Adrenal gland (tissue), 12 donors: ENCODE results near the gene IL1RAPL2. TPM values are rescaled to one million over a fixed set of nuclear protein-coding genes. Genes with fewer than 3 reads are reported as not detected.
"Not testable (repeated sequence)": the region's sequence is repeated elsewhere in the genome, so short reads cannot be mapped to it uniquely, and the experiment has no call there.

Source experiments
- DNase-seq, 7 donors: peaks; one replicate each; pipeline ENCODE4 v3.0.0-alpha.2; 2019 to 2020
- H3K27ac ChIP-seq, 5 donors: fragments of 200-600 bp; sonication (generic) in 4 of 5; 1 replicate in 3 of 5; 2 replicates in 2 of 5; pipeline versions ENCODE4 v1.5.1 to v1.8.0; 2016 to 2020; ENCODE audit warnings: mild to moderate bottlenecking in 1 of 5
- H3K27me3 ChIP-seq: fragments of 200-600 bp; 2 replicates; pipeline ENCODE4 v1.8.0; 2021
- H3K36me3 ChIP-seq, 2 donors: fragments of 200-600 bp; replicated peaks in 1 of 2; 1 replicate in 1 of 2; 2 replicates in 1 of 2; pipeline versions ENCODE4 v1.5.1 to v1.8.0; 2018 to 2022
- H3K4me1 ChIP-seq, 2 donors: fragments of 200-600 bp; replicated peaks in 1 of 2; 1 replicate in 1 of 2; 2 replicates in 1 of 2; pipeline versions ENCODE4 v1.5.1 to v1.8.0; 2018 to 2021
- H3K4me3 ChIP-seq, 4 donors: fragments of 200-600 bp; sonication (generic) in 3 of 4; one replicate each; pipeline ENCODE4 v1.5.1; 2016 to 2018
- H3K9me3 ChIP-seq, 3 donors: fragments of 200-600 bp; sonication (generic) in 1 of 3; replicated peaks in 1 of 3; 1 replicate in 2 of 3; 2 replicates in 1 of 3; pipeline versions ENCODE4 v1.5.1 to v1.8.0; 2016 to 2021
- CTCF ChIP-seq, 6 experiments: fragments of 450-650 bp in 4 of 6; fragments of 200-600 bp in 2 of 6; sonication (generic) in 1 of 6; IDR thresholded peaks; 1 replicate in 5 of 6; 2 replicates in 1 of 6; pipeline versions ENCODE4 v1.5.1 to v1.8.0; 2016 to 2021; ENCODE audit warnings: antibody characterized with exemption in 6 of 6, mild to moderate bottlenecking in 2 of 6, moderate library complexity in 1 of 6
- POLR2A ChIP-seq, 2 donors: fragments of 450-650 bp; IDR thresholded peaks; one replicate each; pipeline ENCODE4 v1.6.1; 2017; ENCODE audit warnings: antibody characterized with exemption in 2 of 2, mild to moderate bottlenecking in 2 of 2, moderate library complexity in 1 of 2
- WGBS, 4 donors: extraction: QIAGEN DNeasy Blood & Tissue Kit in 2 of 4; methylation state at CpG; one replicate each; pipeline versions ENCODE4 v1.1.5 to v1.1.7; 2013 to 2017; 5-methylcytosine and 5-hydroxymethylcytosine counted together
- intact Hi-C, 2 donors: fragments of 100-400 bp; cut with DNase I; formaldehyde crosslinking; loops; one replicate each; pipeline versions ENCODE4 v1.14.1 to v1.15.0; 2022 to 2023
- polyA plus RNA-seq, 3 donors: library from polyadenylated mRNA; stranded (reverse); fragments of 200-250 nt in 2 of 3; fragments of 350-450 nt in 1 of 3; fragmentation: Illumina TruSeq in 1 of 3; extraction: RNeasy Lipid Tissue Mini Kit (QIAGEN cat#74804) in 1 of 3; gene quantifications; one replicate each; pipeline ENCODE4 v1.2.3, GENCODE V29; 2013 to 2014
- total RNA-seq, 9 donors: library from RNA; depleted of rRNA in 4 of 9; stranded (reverse); fragments of >200 nt in 4 of 9; fragments of 120-200 nt in 1 of 9; fragmentation: NEBNext Ultra II Directional in 1 of 9; extraction: Animal tissue kit (Norgen Biotek cat#: 25700) in 1 of 9; gene quantifications; one replicate each; pipeline versions ENCODE4 v1.1.0 to v1.2.4, GENCODE V29; 2013 to 2023
- donor health status: healthy with polysubstance abuse.
- donor health status: Bipolar disorder and iron deficiency.
- donor health status: DM: yes; HTN: yes; CAD: no.
- donor health status: DM: no; HTN: no; CAD: no.
- donor health status: DM: no; HTN: no; CAD: no.
- donor health status: DM: yes; HTN: yes; CAD: no.

The IL1RAPL2 gene
- total and polyA plus RNA-seq, 12 donors = 0.27 to 8.4 (median 0.64) TPM; not detected in 5

GRCh38 chrX:104877504-104877903, 311.5 kb downstream of the IL1RAPL2 start:
- H3K4me1 ChIP-seq = no peaks in the 10 kb centered on the region
- intact Hi-C loops = no loop called here
- peaks cover 0 to 5% (median 0%) of the 10 kb centered on the region in 3 donors for H3K9me3 ChIP-seq
- no peak overlapping the region for H3K4me3 ChIP-seq
- no peak overlapping the region for H3K27ac ChIP-seq
- DNase-seq = no peak
- H3K36me3 ChIP-seq = no peaks in the 10 kb centered on the region
- 62 to 82% (median 81%) methylated on average over 1 of the region's 1 CpG for WGBS, 4 donors
- H3K27me3 ChIP-seq = no peaks in the 10 kb centered on the region
- TF ChIP-seq POLR2A (IDR thresholded peaks at IDR 0.05) (no peak), CTCF (IDR thresholded peaks at IDR 0.05) (no peak)

- H3K27me3 ChIP-seq = no peaks in the 10 kb centered on the region
- TF ChIP-seq CTCF (IDR thresholded peaks at IDR 0.05) = no peak
- no peak for TF ChIP-seq POLR2A (IDR thresholded peaks at IDR 0.05)
- no peak overlapping the region for H3K4me3 ChIP-seq
- intact Hi-C loops = no loop called here
- H3K9me3 ChIP-seq = no peaks in the 10 kb centered on the region
- DNase-seq = no peak
- no peaks in the 10 kb centered on the region for H3K36me3 ChIP-seq
- no peaks in the 10 kb centered on the region for H3K4me1 ChIP-seq
- no peak overlapping the region for H3K27ac ChIP-seq
- 47 to 62% (median 52%) methylated on average over 4 of the region's 4 CpGs for WGBS, 4 donors
These were observed 336.1 kb downstream of the IL1RAPL2 start for GRCh38 chrX:104902070-104902469.

- intact Hi-C loops, H3K4me1 ChIP-seq, H3K36me3 ChIP-seq, H3K9me3 ChIP-seq, H3K4me3 ChIP-seq, H3K27ac ChIP-seq, DNase-seq: not testable (repeated sequence)
- 26 to 38% (median 32%) methylated on average over 5 to 10 of the region's 10 CpGs; no CpG with 5 or more reads in 1 of the 4 donors for WGBS, 4 donors
- peaks cover 11% of the 10 kb centered on the region for H3K27me3 ChIP-seq
These were observed 343.7 kb downstream of the IL1RAPL2 start for GRCh38 chrX:104909694-104910093.

GRCh38 chrX:104913348-104913747, 347.3 kb downstream of the IL1RAPL2 start:
- Histone ChIP-seq H3K27me3 (peaks cover 16% of the 10 kb centered on the region), H3K27ac (no peak overlapping the region), H3K4me1 (no peaks in the 10 kb centered on the region), H3K36me3 (no peaks in the 10 kb centered on the region), H3K9me3 (no peaks in the 10 kb centered on the region), H3K4me3 (no peak overlapping the region)
- TF ChIP-seq POLR2A (IDR thresholded peaks at IDR 0.05) (no peak), CTCF (IDR thresholded peaks at IDR 0.05) (peak in 3 of 6 experiments; percentile 11 to 37 (median 11))
- no peak for DNase-seq
- intact Hi-C loops = no loop called here

- intact Hi-C loops, H3K27ac ChIP-seq, H3K4me1 ChIP-seq, H3K9me3 ChIP-seq, H3K4me3 ChIP-seq, H3K36me3 ChIP-seq, DNase-seq: not testable (repeated sequence)
- peaks cover 18% of the 10 kb centered on the region for H3K27me3 ChIP-seq
- WGBS, 4 donors = 84 to 100% (median 89%) methylated on average over 2 to 5 of the region's 5 CpGs
These were observed 348.7 kb downstream of the IL1RAPL2 start for GRCh38 chrX:104914686-104915085.
